Measurements from ENCODE around the gene HAGHL.

DNA sequence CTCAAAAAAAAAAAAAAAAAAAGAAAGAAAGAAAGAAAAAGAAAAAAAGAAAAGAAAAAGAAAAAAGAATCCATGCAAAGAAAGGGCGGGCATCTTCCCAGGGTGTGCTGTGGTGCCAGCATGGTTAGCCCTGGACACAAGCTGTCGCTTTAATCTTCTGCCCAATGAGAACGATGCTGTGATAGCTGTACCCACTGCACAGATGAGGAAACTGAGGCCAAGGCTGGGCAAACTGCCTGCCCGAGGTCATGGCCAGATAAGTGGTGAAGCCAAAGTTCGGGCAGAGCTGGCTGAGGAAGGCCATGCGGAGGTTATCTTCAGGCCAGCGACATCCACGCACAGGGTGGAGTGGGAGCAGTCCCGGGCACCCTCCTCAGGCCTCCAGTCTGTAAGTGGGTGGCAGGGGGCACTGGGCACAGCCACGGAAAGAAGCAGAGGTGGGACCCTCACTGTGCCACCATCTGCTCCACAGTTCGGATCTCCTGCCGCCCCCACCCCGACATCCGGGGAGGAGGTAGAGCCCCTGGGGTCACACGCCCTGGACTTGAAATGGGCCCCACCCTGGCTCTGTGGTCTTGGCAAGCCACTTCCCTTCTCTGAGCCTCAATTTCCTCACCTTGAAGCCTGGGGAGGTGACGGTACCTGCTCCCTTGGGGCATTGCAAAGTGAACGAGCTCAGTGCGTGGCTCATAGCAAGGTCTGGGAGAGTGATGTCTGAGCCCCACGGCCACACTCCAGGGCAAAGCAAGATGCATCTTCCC lies 27.8 kb upstream of the HAGHL start:
- TF ChIP-seq CTCF (IDR thresholded peaks at IDR 0.05; ENCODE audit: extremely low read depth in 1 of 2, insufficient read depth in 1 of 2, low read depth in 1 of 2, low read length in 2 of 2) (no peak), POLR2AphosphoS5 (IDR thresholded peaks at IDR 0.05; ENCODE audit: insufficient read depth, low read depth, low read length) (no peak), POLR2A (IDR thresholded peaks at IDR 0.05; ENCODE audit: low read depth, low read length) (no peak), JUN (IDR thresholded peaks at IDR 0.05; ENCODE audit: borderline replicate concordance, insufficient read depth, insufficient read length, low read depth) (no peak), EZH2 (IDR thresholded peaks at IDR 0.05; ENCODE audit: borderline replicate concordance, low read depth, low read length, severe bottlenecking) (no peak), MYC (IDR thresholded peaks at IDR 0.05; ENCODE audit: low read depth, low read length) (no peak)
- TF ChIP-seq, protein P1, sequence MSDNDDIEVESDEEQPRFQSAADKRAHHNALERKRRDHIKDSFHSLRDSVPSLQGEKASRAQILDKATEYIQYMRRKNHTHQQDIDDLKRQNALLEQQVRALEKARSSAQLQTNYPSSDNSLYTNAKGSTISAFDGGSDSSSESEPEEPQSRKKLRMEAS (IDR thresholded peaks at IDR 0.05; ENCODE audit: insufficient read depth, insufficient read length), result no peak
